ENCODE results near the gene DOCK1. TPM values are rescaled to one million over a fixed set of nuclear protein-coding genes. Genes with fewer than 3 reads are reported as not detected.

The DOCK1 gene
- total and polyA plus RNA-seq, 3 donors from 2014 or later = 19.0 to 46.2 (median 32.0) TPM

DNA sequence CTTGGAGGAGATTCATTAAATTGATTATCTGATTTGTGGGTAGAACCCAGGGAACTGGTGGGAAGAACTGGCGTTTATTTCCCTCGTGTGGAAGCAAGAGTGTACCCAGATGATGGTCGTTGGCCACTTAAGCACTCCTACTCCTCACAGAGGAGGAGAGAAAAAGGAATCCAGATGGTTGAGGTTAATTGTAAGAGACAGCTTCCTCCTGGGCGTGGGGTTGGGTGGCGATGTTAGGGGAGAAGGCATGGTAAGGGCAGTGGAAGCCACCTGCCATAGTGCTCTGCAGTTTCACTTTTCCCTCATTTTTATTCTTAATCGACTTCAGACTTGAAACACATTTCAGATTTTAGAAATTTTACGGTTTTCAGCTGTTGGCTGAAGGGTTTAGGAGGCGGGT is 104.1 kb downstream of the DOCK1 start:
- Histone ChIP-seq H3K4me3 (no peak overlapping the region), H3K27me3 (no peaks in the 10 kb centered on the region), H3K9me3 (no peaks in the 10 kb centered on the region), H3K27ac (no peak overlapping the region), H3K4me1 (peaks cover 3% of the 10 kb centered on the region), H3K36me3 (ENCODE audit: low read depth, missing control alignments) (no peaks in the 10 kb centered on the region)
- TF ChIP-seq CTCF (IDR thresholded peaks at IDR 0.05) = no peak
- no peak for TF ChIP-seq POLR2A (IDR thresholded peaks at IDR 0.05)
- intact Hi-C loops (cut with DNase I; ENCODE audit: low total_unique reads) = no loop called here
- WGBS, 2 donors = 89 to 90% methylated on average over 8 of the region's 8 CpGs
- no peak for DNase-seq

- H3K27ac ChIP-seq = no peak overlapping the region
- no peaks in the 10 kb centered on the region for H3K36me3 ChIP-seq (ENCODE audit: low read depth, missing control alignments)
- TF ChIP-seq POLR2A (IDR thresholded peaks at IDR 0.05) (no peak), CTCF (IDR thresholded peaks at IDR 0.05) (no peak)
- H3K4me1 ChIP-seq = peaks cover 3% of the 10 kb centered on the region
- WGBS, 2 donors = 75 to 78% methylated on average over 5 of the region's 5 CpGs
- H3K27me3 ChIP-seq = no peaks in the 10 kb centered on the region
- intact Hi-C loops (cut with DNase I; ENCODE audit: low total_unique reads) = no loop called here
- H3K4me3 ChIP-seq = no peak overlapping the region
- H3K9me3 ChIP-seq = no peaks in the 10 kb centered on the region
- DNase-seq = no peak
These were observed 105.9 kb downstream of the DOCK1 start for GRCh38 chr10:127011174-127011573.

DNA sequence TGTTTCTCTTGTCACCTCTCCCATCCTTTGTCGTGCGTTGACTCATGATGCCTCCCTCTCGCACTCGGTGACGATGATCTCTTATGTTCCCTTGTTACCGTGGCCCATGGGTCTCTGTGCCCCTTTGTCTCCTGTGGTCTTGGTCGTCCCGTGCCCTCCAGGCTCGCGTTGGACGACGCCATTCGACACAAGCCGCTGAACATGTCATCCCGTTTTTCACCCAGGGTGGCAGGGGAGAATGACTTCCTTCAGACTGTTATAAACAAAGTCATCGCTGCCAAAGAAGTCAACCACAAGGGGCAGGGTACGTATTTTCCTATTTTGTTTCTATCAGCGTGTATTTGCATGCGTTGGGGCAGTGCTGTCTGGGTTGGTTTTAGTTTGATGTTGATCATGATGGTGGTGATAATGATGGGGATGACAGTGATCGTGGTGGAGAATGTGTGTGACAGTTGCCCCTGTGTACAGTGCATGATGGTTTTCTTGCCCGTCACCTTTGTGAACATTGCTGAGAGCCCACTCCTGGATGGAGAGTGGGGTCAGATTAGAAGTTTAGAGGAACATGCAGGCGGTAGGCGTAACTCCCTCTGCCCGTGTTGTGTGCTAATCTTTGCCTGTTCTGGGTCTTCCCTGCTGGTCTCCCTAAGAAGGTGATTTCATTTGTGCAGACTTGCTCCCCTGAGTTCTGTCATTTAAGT is 107.0 kb downstream of the DOCK1 start:
- DNase-seq = no peak
- intact Hi-C loops (cut with DNase I; ENCODE audit: low total_unique reads) = no loop called here
- H3K4me1 ChIP-seq = peaks cover 3% of the 10 kb centered on the region
- WGBS, 2 donors = 88 to 95% methylated on average over 24 of the region's 24 CpGs
- no peaks in the 10 kb centered on the region for H3K36me3 ChIP-seq (ENCODE audit: low read depth, missing control alignments)
- no peak overlapping the region for H3K4me3 ChIP-seq
- H3K27ac ChIP-seq = no peak overlapping the region
- no peak for TF ChIP-seq POLR2A (IDR thresholded peaks at IDR 0.05)
- TF ChIP-seq CTCF (IDR thresholded peaks at IDR 0.05) = no peak
- H3K9me3 ChIP-seq = no peaks in the 10 kb centered on the region
- H3K27me3 ChIP-seq = no peaks in the 10 kb centered on the region

- DNase-seq = peak; percentile 8
- intact Hi-C loops (cut with DNase I; ENCODE audit: low total_unique reads) = no loop called here
These were observed 107.5 kb downstream of the DOCK1 start for GRCh38 chr10:127012769-127013152.

More at GRCh38 chr10:127012769-127013152, 107.5 kb downstream of the DOCK1 start:
- TF ChIP-seq POLR2A (IDR thresholded peaks at IDR 0.05) = no peak
- TF ChIP-seq CTCF (IDR thresholded peaks at IDR 0.05) = no peak
- H3K36me3 ChIP-seq (ENCODE audit: low read depth, missing control alignments) = no peaks in the 10 kb centered on the region
- no peak overlapping the region for H3K4me3 ChIP-seq
- H3K4me1 ChIP-seq = peaks cover 3% of the 10 kb centered on the region
- no peak overlapping the region for H3K27ac ChIP-seq
- H3K9me3 ChIP-seq = no peaks in the 10 kb centered on the region
- H3K27me3 ChIP-seq = no peaks in the 10 kb centered on the region
- 79 to 82% methylated on average over 10 of the region's 10 CpGs for WGBS, 2 donors
